ENCODE data around the gene INTS1.

- no peak for TF ChIP-seq CTCF (IDR thresholded peaks at IDR 0.05)
- no peak for TF ChIP-seq POLR2AphosphoS5 (IDR thresholded peaks at IDR 0.05)
Measured at GRCh38 chr7:1535100-1535458, 30.9 kb upstream of the INTS1 start.
